HG03342 (cell line): Measurements from ENCODE around the gene PPP2R5D.

Experiments
- ATAC-seq: cut with Tn5 transposase; IDR thresholded peaks from one replicate; pipeline ENCODE4 v1.9.1; 2021; ENCODE audit warnings: mild to moderate bottlenecking, moderate library complexity; ENCODE audit not compliant: unreplicated experiment

PPP2R5D gene

GRCh38 chr6:43053545-43054205 lies 69.3 kb downstream of the PPP2R5D start, which contains the start of gene CUL7:
CUL7 (minus strand) TSS chr6:43053851; CDS start chr6:43052788, 1,063 bp downstream.
- peak; percentile 89 for ATAC-seq

GRCh38 chr6:43054206-43054943 lies 70.0 kb downstream of the PPP2R5D start:
- ATAC-seq = no peak

GRCh38 chr6:43055966-43056365 lies 71.6 kb downstream of the PPP2R5D start:
- no peak for ATAC-seq

- ATAC-seq = no peak
These were observed 74.2 kb downstream of the PPP2R5D start for GRCh38 chr6:43058531-43058930.

GRCh38 chr6:43059168-43060033 lies 75.0 kb downstream of the PPP2R5D start, which contains the start of the genes KLC4 and MRPL2:
KLC4 (plus strand) TSS chr6:43059631; CDS start chr6:43061336, 1,705 bp downstream.
MRPL2 (minus strand) TSS chr6:43059434; CDS start chr6:43059381, 53 bp downstream.
- peak; percentile 84 for ATAC-seq

- no peak for ATAC-seq
These were observed 75.8 kb downstream of the PPP2R5D start for GRCh38 chr6:43060034-43060754.

GRCh38 chr6:43060755-43061633 lies 76.6 kb downstream of the PPP2R5D start:
- no peak for ATAC-seq

GRCh38 chr6:43061861-43062260 lies 77.5 kb downstream of the PPP2R5D start:
- no peak for ATAC-seq
